Dedifferentiated amniotic fluid mesenchymal stem cell (primary cell): ENCODE data around the gene PRPF38A.

Experiments used
- DNase-seq: peaks from one replicate; pipeline ENCODE4 v3.0.0-alpha.2; 2016; ENCODE audit errors: extremely low spot score

The PRPF38A gene

GRCh38 chr1:52400131-52400530 is 4.3 kb upstream of the PRPF38A start:
- DNase-seq, result no peak

GRCh38 chr1:52402860-52403240 is 1.6 kb upstream of the PRPF38A start:
- no peak for DNase-seq

- DNase-seq, result peak; percentile 23
These were observed 761 bp upstream of the PRPF38A start for GRCh38 chr1:52403566-52404115.

GRCh38 chr1:52404975-52405338 is 555 bp downstream of the PRPF38A start:
- no peak for DNase-seq

GRCh38 chr1:52413410-52413989 is 9.1 kb downstream of the PRPF38A start:
- DNase-seq, result no peak

GRCh38 chr1:52414942-52415341 is 10.5 kb downstream of the PRPF38A start:
- DNase-seq, result no peak

- no peak for DNase-seq
These were observed 12.4 kb downstream of the PRPF38A start for GRCh38 chr1:52416811-52417210.

GRCh38 chr1:52420713-52421112 is 16.3 kb downstream of the PRPF38A start:
- DNase-seq, result no peak

GRCh38 chr1:52423055-52423454 is 18.7 kb downstream of the PRPF38A start:
- no peak for DNase-seq

- DNase-seq, result no peak
These were observed 19.4 kb downstream of the PRPF38A start for GRCh38 chr1:52423771-52424170.

- no peak for DNase-seq
These were observed 19.8 kb downstream of the PRPF38A start for GRCh38 chr1:52424231-52424636.

GRCh38 chr1:52424813-52425212 is 20.4 kb downstream of the PRPF38A start:
- no peak for DNase-seq

- peak; percentile 67 for DNase-seq
These were observed 22.0 kb downstream of the PRPF38A start for GRCh38 chr1:52426371-52426770.

GRCh38 chr1:52427152-52427551 is 22.8 kb downstream of the PRPF38A start:
- DNase-seq, result no peak

- no peak for DNase-seq
These were observed 28.4 kb downstream of the PRPF38A start for GRCh38 chr1:52432807-52433206.

GRCh38 chr1:52435211-52435610 is 30.8 kb downstream of the PRPF38A start:
- DNase-seq, result no peak

- DNase-seq, result no peak
These were observed 31.2 kb downstream of the PRPF38A start for GRCh38 chr1:52435650-52436049.

- DNase-seq, result no peak
These were observed 32.4 kb downstream of the PRPF38A start for GRCh38 chr1:52436817-52437216.

- no peak for DNase-seq
These were observed 35.6 kb downstream of the PRPF38A start for GRCh38 chr1:52439976-52440375.

GRCh38 chr1:52444463-52444862 is 40.1 kb downstream of the PRPF38A start:
- DNase-seq, result no peak

- peak; percentile 68 for DNase-seq
These were observed 49.7 kb downstream of the PRPF38A start for GRCh38 chr1:52454127-52454526.

- DNase-seq, result no peak
These were observed 50.4 kb downstream of the PRPF38A start for GRCh38 chr1:52454779-52455178.

GRCh38 chr1:52455686-52456085 is 51.3 kb downstream of the PRPF38A start:
- DNase-seq, result no peak

- peak; percentile 81 for DNase-seq
These were observed 56.3 kb downstream of the PRPF38A start for GRCh38 chr1:52460694-52461093.
